ENCODE results near the gene GSTT4. TPM values are rescaled to one million over a fixed set of nuclear protein-coding genes. Genes with fewer than 3 reads are reported as not detected.
"Not testable (repeated sequence)": the region's sequence is repeated elsewhere in the genome, so short reads cannot be mapped to it uniquely, and the experiment has no call there.

GSTT4 gene
- total and polyA plus RNA-seq, 12 donors, result not detected

GRCh38 chr22:24002851-24003250 is 2.4 kb downstream of the GSTT4 start:
- Histone ChIP-seq H3K36me3 (replicated peaks in 1 of 2) (no peaks in the 10 kb centered on the region), H3K4me1 (replicated peaks in 1 of 2) (no peaks in the 10 kb centered on the region), H3K4me3 (no peak overlapping the region), H3K27me3 (no peaks in the 10 kb centered on the region), H3K9me3 (replicated peaks in 1 of 3) (no peaks in the 10 kb centered on the region), H3K27ac (no peak overlapping the region)
- 69 to 82% (median 74%) methylated on average over 5 of the region's 5 CpGs for WGBS, 4 donors
- no peak for DNase-seq
- intact Hi-C loops (cut with DNase I), result no loop called here
- TF ChIP-seq CTCF (IDR thresholded peaks at IDR 0.05), result no peak
- no peak for TF ChIP-seq POLR2A (IDR thresholded peaks at IDR 0.05)

GRCh38 chr22:24002272-24002671 is 3.0 kb downstream of the GSTT4 start:
- Histone ChIP-seq H3K36me3 (replicated peaks in 1 of 2) (no peaks in the 10 kb centered on the region), H3K27ac (no peak overlapping the region), H3K4me1 (replicated peaks in 1 of 2) (no peaks in the 10 kb centered on the region), H3K4me3 (no peak overlapping the region), H3K9me3 (replicated peaks in 1 of 3) (no peaks in the 10 kb centered on the region), H3K27me3 (no peaks in the 10 kb centered on the region)
- TF ChIP-seq POLR2A (IDR thresholded peaks at IDR 0.05) (no peak), CTCF (IDR thresholded peaks at IDR 0.05) (no peak)
- intact Hi-C loops (cut with DNase I), result no loop called here
- 56 to 59% (median 58%) methylated on average over 10 of the region's 10 CpGs for WGBS, 4 donors
- peak in 1 of 7 donors; percentile 32 for DNase-seq

- TF ChIP-seq CTCF (IDR thresholded peaks at IDR 0.05) (no peak), POLR2A (IDR thresholded peaks at IDR 0.05) (no peak)
- H3K27me3 ChIP-seq, result no peaks in the 10 kb centered on the region
- H3K27ac ChIP-seq, result no peak overlapping the region
- no peaks in the 10 kb centered on the region for H3K4me1 ChIP-seq (replicated peaks in 1 of 2)
- H3K9me3 ChIP-seq (replicated peaks in 1 of 3), result no peaks in the 10 kb centered on the region
- DNase-seq, result no peak
- H3K4me3 ChIP-seq, result no peak overlapping the region
- 78 to 89% (median 84%) methylated on average over 7 to 9 of the region's 9 CpGs for WGBS, 4 donors
- no peaks in the 10 kb centered on the region for H3K36me3 ChIP-seq (replicated peaks in 1 of 2)
- intact Hi-C loops (cut with DNase I), result no loop called here
Observed at GRCh38 chr22:24001314-24001713, 3.9 kb downstream of the GSTT4 start.

- H3K9me3 ChIP-seq (replicated peaks in 1 of 3); H3K27ac ChIP-seq; H3K4me3 ChIP-seq; H3K27me3 ChIP-seq; H3K4me1 ChIP-seq (replicated peaks in 1 of 2); H3K36me3 ChIP-seq (replicated peaks in 1 of 2); intact Hi-C loops (cut with DNase I); DNase-seq: not testable (repeated sequence)
- 72 to 79% (median 78%) methylated on average over 7 of the region's 7 CpGs for WGBS, 4 donors
Observed at GRCh38 chr22:23999779-24000178, 5.5 kb downstream of the GSTT4 start.

- no peak for DNase-seq
- Histone ChIP-seq H3K4me3 (no peak overlapping the region), H3K4me1 (replicated peaks in 1 of 2) (no peaks in the 10 kb centered on the region), H3K36me3 (replicated peaks in 1 of 2) (no peaks in the 10 kb centered on the region), H3K27me3 (no peaks in the 10 kb centered on the region), H3K27ac (no peak overlapping the region), H3K9me3 (replicated peaks in 1 of 3) (no peaks in the 10 kb centered on the region)
- intact Hi-C loops (cut with DNase I), result no loop called here
- 42 to 52% (median 45%) methylated on average over 3 of the region's 3 CpGs for WGBS, 4 donors
- TF ChIP-seq CTCF (IDR thresholded peaks at IDR 0.05) (no peak), POLR2A (IDR thresholded peaks at IDR 0.05) (no peak)
Observed at GRCh38 chr22:23997092-23997491, 8.2 kb downstream of the GSTT4 start.

- intact Hi-C loops (cut with DNase I); H3K27ac ChIP-seq; H3K4me3 ChIP-seq; DNase-seq; H3K4me1 ChIP-seq (replicated peaks in 1 of 2); H3K9me3 ChIP-seq (replicated peaks in 1 of 3); H3K36me3 ChIP-seq (replicated peaks in 1 of 2); H3K27me3 ChIP-seq: not testable (repeated sequence)
- 47 to 70% (median 55%) methylated on average over 4 of the region's 4 CpGs for WGBS, 4 donors
Observed at GRCh38 chr22:23993581-23994177, 11.6 kb downstream of the GSTT4 start.

- WGBS, 4 donors, result 56 to 75% (median 71%) methylated on average over 2 of the region's 2 CpGs
- H3K27ac ChIP-seq; H3K27me3 ChIP-seq; H3K4me1 ChIP-seq (replicated peaks in 1 of 2); DNase-seq; H3K4me3 ChIP-seq; H3K36me3 ChIP-seq (replicated peaks in 1 of 2); H3K9me3 ChIP-seq (replicated peaks in 1 of 3); intact Hi-C loops (cut with DNase I): not testable (repeated sequence)
Observed at GRCh38 chr22:23993080-23993479, 12.2 kb downstream of the GSTT4 start.

All from adrenal gland (tissue), 12 donors.